Fibroblast of peridontal ligament (primary cell): ENCODE data around the gene MGAT1.

Source experiments
- DNase-seq: peaks from one replicate; pipeline ENCODE4 v3.0.0-alpha.2; 2010; ENCODE audit errors: extremely low read depth

Gene MGAT1

GRCh38 chr5:180824630-180825476 is 22.2 kb upstream of the MGAT1 start:
- no peak for DNase-seq

DNA sequence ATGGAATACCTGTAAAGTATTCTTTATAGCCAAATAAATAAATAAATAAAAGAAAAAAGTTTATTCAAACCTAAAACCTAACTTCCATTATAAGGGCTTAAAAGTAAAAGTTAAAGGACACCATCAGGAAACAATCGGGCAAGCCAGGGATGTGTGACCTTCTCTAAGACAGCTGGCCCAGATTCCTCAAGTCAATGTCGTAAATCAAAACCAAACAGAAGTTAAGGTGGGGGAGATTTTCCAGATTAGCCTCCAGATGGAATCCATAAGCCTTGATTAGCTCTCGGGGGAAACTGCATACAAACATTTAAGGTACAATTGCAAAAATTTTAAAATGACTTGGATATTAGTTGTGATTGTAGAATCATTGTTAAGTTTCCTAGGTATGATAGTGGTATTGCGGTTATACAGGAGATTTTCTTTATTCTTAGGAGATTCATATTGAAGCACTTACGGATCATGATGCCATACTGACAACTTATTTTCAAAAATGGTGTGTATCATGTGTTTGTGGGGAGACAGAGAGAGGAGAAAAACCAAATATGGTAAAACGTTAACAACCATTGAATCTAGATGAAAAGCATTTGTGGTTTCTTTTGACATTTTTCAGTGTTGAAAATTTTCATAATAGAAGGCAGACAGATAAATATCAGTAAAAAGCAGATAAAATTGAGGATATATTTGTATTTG is 21.5 kb upstream of the MGAT1 start:
- DNase-seq, result no peak

GRCh38 chr5:180823346-180823745 is 20.7 kb upstream of the MGAT1 start:
- DNase-seq, result no peak

GRCh38 chr5:180821538-180821937 is 18.9 kb upstream of the MGAT1 start:
- DNase-seq, result no peak

DNA sequence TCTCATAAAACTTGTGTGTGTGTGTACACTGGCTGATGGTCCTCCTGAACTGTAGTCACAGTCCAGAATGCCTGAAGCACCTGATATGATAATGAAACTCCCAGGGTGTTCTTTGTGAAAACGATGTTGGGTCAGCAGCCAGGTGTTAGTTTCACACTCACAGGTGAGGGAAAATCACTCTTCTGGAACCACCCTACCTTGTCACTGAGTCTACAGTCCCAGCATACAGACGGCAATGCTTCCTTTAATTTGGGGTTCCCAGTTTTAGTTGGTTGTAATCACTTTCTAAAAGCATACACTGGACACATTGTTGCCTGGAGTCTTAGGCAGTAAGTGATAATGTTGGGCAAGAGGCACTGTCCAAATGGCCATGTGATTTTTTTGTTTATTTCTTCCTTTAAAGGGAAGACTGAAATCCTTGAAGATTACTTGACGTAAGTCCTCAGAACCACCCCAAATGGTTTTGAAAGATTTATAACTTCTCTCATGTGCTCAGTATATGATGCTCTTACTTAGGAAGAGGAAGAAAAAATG is 18.2 kb upstream of the MGAT1 start:
- peak; percentile 54 for DNase-seq

GRCh38 chr5:180818677-180819341 is 16.2 kb upstream of the MGAT1 start:
- DNase-seq, result no peak

DNA sequence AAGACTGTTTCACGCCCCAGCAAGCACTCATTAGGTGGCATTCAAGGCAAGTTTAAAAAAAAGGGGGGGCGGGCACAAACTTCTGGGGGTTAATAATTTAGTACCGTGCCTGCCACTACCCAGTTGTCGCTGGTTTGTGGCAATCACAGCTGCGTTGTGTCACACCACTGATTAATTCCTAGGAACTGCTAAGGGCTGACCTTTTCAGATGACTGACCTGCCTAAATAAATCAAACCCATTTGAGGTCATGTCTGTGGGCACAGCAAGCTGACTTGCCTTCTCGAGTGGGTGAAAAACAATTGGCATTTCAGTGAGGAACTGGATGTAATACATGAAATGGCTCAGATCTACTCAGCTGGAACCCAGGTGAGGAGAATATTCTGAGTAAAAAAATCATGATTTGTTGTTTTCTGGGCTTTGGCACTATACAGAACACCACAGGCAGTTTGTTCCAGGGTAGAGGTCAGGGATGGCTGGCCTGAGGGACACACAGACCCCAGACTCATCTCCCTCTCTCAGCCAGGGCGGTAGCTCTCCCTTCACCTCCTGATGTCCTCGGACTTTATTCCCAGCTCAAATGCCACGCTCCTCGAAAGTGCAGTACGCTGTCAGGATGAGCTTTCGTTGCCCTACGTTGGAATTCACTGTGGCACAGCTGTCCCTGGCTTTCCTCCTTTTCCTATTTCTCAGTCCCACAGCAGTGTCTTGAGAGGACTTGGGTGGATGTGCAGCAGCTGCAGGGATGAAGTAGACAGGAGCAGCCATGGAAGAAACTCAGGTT is 15.5 kb upstream of the MGAT1 start:
- no peak for DNase-seq

DNA sequence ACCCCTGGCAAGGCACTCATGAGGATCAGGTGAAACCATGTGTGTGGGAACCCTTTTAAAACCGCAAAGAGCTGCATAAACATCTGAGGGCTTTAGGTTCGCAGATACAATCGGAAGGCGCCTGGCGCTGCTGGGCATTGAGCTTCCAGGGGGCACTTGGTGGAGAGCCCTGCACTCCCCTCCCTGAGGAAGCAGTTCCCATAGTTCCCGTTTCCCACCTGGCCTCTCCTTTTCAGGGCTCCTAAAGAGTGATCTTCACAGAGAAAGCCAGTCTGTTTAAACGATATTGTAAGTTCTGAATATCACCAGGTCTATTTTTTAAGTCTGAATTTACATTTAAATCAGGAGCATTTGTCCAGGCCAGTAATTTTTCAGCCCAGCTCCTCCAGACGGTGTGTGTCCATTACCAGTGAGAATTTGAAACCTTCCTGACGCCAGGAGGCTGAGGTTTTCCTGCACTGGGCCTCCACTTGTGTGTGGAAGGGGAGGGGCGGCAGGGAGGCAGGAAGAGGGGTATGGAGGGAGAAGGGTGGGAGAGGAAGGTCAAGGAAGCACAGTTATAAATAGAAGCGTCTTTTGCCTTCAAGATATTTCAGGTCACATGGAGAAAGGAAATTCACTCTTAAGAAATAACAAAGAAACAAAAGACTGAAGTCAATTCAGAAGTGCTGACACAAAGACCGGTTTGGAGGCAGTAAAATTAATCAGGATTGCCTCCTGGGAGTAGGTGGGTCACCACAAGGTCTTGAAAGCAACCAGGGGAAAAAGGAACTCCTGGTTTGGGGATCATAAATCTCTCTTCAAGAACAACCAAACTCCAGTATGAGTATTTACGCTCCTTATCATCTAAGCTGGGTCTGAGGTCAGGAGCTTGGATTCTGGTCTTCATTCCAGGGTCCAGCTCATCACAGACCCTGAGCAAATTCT is 14.3 kb upstream of the MGAT1 start:
- no peak for DNase-seq

DNA sequence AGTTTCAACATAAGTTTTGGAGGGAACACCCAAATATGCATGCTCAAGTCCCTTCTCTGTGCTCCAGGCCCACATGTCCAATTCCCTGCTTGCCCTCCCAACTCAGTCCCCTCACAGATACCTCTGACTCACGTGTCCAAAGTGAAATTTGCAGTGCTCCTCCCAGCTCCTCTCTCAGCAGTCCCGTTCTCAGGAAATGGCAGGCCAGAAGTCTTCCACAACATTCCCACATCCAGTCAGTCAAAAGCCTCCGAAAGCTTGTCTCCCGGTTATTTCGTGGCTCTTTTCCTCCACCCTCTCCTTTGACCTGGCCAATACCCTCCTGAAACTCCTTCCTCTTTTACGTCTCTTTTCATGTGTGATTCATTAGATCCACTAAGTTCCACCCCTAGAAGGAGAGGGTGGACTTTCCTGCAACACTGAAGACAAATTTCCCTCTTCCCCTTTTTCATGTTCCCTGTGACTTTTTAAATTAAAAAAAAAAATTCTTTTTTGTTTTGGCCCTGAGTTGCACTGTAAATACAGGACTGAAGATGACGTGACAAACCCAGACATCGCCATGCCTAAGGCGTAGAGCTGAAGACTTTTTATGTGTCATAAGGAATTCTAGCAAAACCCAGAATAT is 12.8 kb upstream of the MGAT1 start:
- no peak for DNase-seq

- DNase-seq, result no peak
These were observed 10.8 kb upstream of the MGAT1 start for GRCh38 chr5:180813420-180813819.

DNA sequence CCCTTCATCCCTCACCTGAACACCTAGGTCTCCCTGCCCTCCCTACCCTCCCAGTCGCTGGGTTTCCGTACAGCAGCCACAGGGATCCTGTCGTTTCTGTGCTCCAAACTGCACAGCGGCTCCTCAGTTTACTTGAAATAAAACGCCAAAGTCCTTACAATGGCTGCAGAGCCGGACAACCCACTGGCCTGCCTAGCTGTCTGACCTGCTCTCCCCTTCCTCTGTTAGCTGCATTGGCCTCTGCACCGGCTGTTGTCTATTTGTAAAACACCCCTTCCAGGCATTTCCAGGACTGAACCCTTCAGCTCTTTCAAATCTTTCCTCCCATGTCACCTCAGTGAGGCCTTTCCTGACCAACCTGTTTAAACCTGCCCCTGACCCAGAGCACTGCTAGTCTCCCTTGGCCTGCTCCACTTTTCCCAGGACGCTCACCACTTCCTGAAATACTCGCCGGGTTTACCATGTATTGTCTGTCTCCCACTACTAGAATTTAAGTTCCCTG is 9.1 kb upstream of the MGAT1 start:
- DNase-seq, result no peak

- peak; percentile 41 for DNase-seq
These were observed 8.5 kb upstream of the MGAT1 start for GRCh38 chr5:180810959-180811622.

DNA sequence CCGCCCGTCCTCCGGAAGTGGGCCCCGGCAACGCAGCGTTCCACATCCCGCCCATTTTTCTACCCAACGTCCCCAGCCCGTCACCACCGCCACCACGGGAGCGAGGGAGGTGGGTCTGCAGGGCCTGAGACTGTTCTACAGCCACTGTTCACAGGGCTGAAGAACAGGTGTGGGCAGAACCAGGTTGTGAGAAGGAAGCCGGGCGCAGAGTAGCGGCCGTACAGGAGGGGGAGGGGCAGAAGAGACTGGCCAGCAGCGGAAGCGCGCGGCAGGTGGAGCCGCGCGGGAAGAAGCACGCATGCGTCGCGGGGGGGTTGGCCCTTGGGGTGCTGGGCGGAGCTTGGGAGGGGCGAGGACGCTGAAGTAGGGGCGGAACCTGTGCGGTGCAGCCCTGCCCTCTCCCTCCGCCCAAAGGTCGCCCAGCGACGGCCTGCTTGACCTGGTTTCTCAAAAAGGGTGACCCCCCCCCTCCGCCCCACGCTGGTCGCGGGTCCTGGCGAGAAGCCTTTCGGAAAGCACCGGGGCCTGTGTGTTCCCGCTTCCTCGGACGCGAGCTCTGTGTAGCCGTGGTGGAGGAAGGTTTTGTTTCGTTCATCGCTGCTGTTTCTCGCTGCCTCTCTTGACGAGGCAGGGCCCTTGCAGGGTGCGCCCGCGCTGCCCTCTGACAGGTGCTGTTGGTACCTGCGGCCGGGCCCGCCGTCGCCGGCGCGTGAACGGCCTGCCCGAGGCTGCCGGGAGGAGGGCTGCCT is 7.8 kb upstream of the MGAT1 start:
- peak; percentile 91 for DNase-seq

DNA sequence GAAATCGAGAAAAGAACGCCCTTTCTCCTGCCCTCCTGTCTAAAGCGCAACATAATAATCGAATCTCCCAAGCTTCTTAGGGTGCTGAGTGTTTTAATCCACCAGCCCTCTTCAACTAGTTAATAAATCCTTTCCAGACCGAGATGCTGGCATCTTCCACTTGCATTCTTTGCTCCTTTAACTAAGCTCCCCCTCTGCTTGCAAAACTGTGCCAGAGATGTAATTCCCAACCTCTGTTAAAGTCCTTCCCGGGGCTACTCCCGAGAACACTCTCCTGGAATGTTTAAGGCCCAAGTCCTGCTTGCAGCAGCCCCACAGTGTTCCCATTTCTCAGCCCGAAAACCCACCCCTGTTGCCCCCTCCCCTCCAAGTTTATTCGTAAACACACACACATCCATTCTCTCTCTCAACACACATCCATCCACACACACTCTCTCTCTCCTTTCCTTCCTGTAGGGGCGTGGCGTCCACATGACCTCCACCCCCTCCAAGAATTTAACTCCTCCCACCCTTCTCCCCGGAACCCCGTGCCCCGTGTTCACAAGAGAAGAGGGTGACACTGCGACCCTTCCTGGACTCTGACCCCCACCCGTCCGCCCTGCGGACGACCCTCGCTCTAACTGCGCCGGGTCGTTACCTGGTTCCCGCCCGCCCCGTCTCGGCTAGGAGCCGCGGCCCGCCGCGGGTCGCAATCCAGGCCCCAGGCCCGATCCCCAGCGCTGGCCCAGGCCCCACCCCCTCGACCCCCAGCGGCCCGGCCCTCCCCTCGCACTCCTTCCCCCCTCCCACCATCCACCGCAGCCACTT is 7.0 kb upstream of the MGAT1 start:
- DNase-seq, result peak; percentile 90

GRCh38 chr5:180808461-180809000 is 5.9 kb upstream of the MGAT1 start:
- DNase-seq, result no peak

- DNase-seq, result no peak
These were observed 5.2 kb upstream of the MGAT1 start for GRCh38 chr5:180807654-180808414.

GRCh38 chr5:180807046-180807445 is 4.4 kb upstream of the MGAT1 start:
- no peak for DNase-seq
